Neural cell (in vitro differentiated cells): ENCODE results near the gene S100A16.

Experiments used
- CTCF ChIP-seq: fragments of 450-650 bp; IDR thresholded peaks from 2 replicates; pipeline ENCODE4 v1.5.1; 2014; ENCODE audit warnings: antibody characterized with exemption, mild to moderate bottlenecking, moderate library complexity; ENCODE audit not compliant: poor library complexity, severe bottlenecking
- EZH2 ChIP-seq: fragments of 200-600, 300-800 bp; shearing (Covaris generic), sonication (generic); IDR thresholded peaks from 2 replicates; pipeline ENCODE4 v1.6.1; 2014; ENCODE audit warnings: antibody characterized with exemption, low read length, borderline replicate concordance, mild to moderate bottlenecking; ENCODE audit not compliant: insufficient read depth, poor library complexity, severe bottlenecking
- RAD21 ChIP-seq: fragments of 450-650 bp; conservative IDR thresholded peaks from 2 replicates; pipeline ENCODE4 v1.6.1; 2014; ENCODE audit warnings: antibody characterized with exemption, mild to moderate bottlenecking, moderate library complexity
- REST ChIP-seq: IDR thresholded peaks from 2 replicates; pipeline ENCODE4 v1.6.1; 2012; ENCODE audit warnings: borderline replicate concordance
- TAF1 ChIP-seq: IDR thresholded peaks from 2 replicates; pipeline ENCODE4 v1.6.1; 2012; ENCODE audit warnings: low read depth

- TF ChIP-seq EZH2 (no peak), CTCF (no peak), TAF1 (no peak), RAD21 (no peak), REST (no peak)
These were observed 5.6 kb downstream of the S100A16 start for GRCh38 chr1:153607381-153607780.
